ENCODE results near the gene LRRFIP1. TPM values are rescaled to one million over a fixed set of nuclear protein-coding genes. Genes with fewer than 3 reads are reported as not detected.

LRRFIP1 gene
- total RNA-seq, 4 donors from 2014 or later = 142 to 213 (median 191) TPM

- Histone ChIP-seq H3K36me3 (no peaks in the 10 kb centered on the region), H3K27me3 (peaks cover 0 to 11% (median 0%) of the 10 kb centered on the region in 4 donors), H3K9me3 (peaks cover 0 to 15% (median 5%) of the 10 kb centered on the region in 4 donors), H3K4me1 (no peaks in the 10 kb centered on the region), H3K4me3 (no peak within 1 kb of the TSS), H3K27ac (replicated peaks in 1 of 4) (no peak within 1 kb of the TSS)
- no peak for TF ChIP-seq POLR2AphosphoS5 (IDR thresholded peaks at IDR 0.05)
- no peak for TF ChIP-seq CTCF (IDR thresholded peaks at IDR 0.05)
- no peak for TF ChIP-seq POLR2A (IDR thresholded peaks at IDR 0.05; ENCODE audit: low read depth)
- no peak for TF ChIP-seq EP300 (IDR thresholded peaks at IDR 0.05)
- peak; percentile 14 for DNase-seq (ENCODE audit: extremely low spot score)
- 74% methylated on average over 71 of the region's 84 CpGs for WGBS
- intact Hi-C loops (cut with DNase I) = no loop called here
Measured at GRCh38 chr2:237798236-237799059, 171.1 kb downstream of the LRRFIP1 start, which contains the start of gene RBM44. TSS of gene RBM44 (plus strand) at chr2:237798779. CDS start at chr2:237813610, 14,831 bp downstream.

- H3K4me1 ChIP-seq = no peaks in the 10 kb centered on the region
- DNase-seq (ENCODE audit: extremely low spot score) = peak; percentile 37
- WGBS = 88% methylated on average over 31 of the region's 34 CpGs
- TF ChIP-seq POLR2A (IDR thresholded peaks at IDR 0.05; ENCODE audit: low read depth) = no peak
- no peak for TF ChIP-seq CTCF (IDR thresholded peaks at IDR 0.05)
- TF ChIP-seq POLR2AphosphoS5 (IDR thresholded peaks at IDR 0.05) = no peak
- TF ChIP-seq EP300 (IDR thresholded peaks at IDR 0.05) = no peak
- no peak overlapping the region for H3K4me3 ChIP-seq
- peaks cover 0 to 11% (median 0%) of the 10 kb centered on the region in 4 donors for H3K27me3 ChIP-seq
- H3K27ac ChIP-seq (replicated peaks in 1 of 4) = no peak overlapping the region
- intact Hi-C loops (cut with DNase I) = no loop called here
- peaks cover 0 to 15% (median 5%) of the 10 kb centered on the region in 4 donors for H3K9me3 ChIP-seq
- no peaks in the 10 kb centered on the region for H3K36me3 ChIP-seq
Measured at GRCh38 chr2:237799060-237799428, 171.7 kb downstream of the LRRFIP1 start.

GRCh38 chr2:237801466-237801865 is 174.1 kb downstream of the LRRFIP1 start:
- Histone ChIP-seq H3K36me3 (no peaks in the 10 kb centered on the region), H3K9me3 (peaks cover 0 to 15% (median 5%) of the 10 kb centered on the region in 4 donors), H3K4me3 (no peak overlapping the region), H3K27ac (replicated peaks in 1 of 4) (no peak overlapping the region), H3K4me1 (no peaks in the 10 kb centered on the region), H3K27me3 (peaks cover 0 to 11% (median 0%) of the 10 kb centered on the region in 4 donors)
- no peak for DNase-seq (ENCODE audit: extremely low spot score)
- TF ChIP-seq POLR2A (IDR thresholded peaks at IDR 0.05; ENCODE audit: low read depth) (no peak), CTCF (IDR thresholded peaks at IDR 0.05) (no peak), POLR2AphosphoS5 (IDR thresholded peaks at IDR 0.05) (no peak), EP300 (IDR thresholded peaks at IDR 0.05) (no peak)
- intact Hi-C loops (cut with DNase I) = no loop called here
- 100% methylated on average over 2 of the region's 2 CpGs for WGBS

- H3K9me3 ChIP-seq = no peaks in the 10 kb centered on the region
- no peaks in the 10 kb centered on the region for H3K4me1 ChIP-seq
- no peak for DNase-seq (ENCODE audit: extremely low spot score)
- no peaks in the 10 kb centered on the region for H3K27me3 ChIP-seq
- 43% methylated on average over 2 of the region's 2 CpGs for WGBS
- H3K27ac ChIP-seq (replicated peaks in 1 of 4) = no peak overlapping the region
- H3K4me3 ChIP-seq = no peak overlapping the region
- intact Hi-C loops (cut with DNase I) = no loop called here
- H3K36me3 ChIP-seq = no peaks in the 10 kb centered on the region
- no peak for TF ChIP-seq EP300 (IDR thresholded peaks at IDR 0.05)
- TF ChIP-seq POLR2A (IDR thresholded peaks at IDR 0.05; ENCODE audit: low read depth) = no peak
- no peak for TF ChIP-seq POLR2AphosphoS5 (IDR thresholded peaks at IDR 0.05)
- TF ChIP-seq CTCF (IDR thresholded peaks at IDR 0.05) = no peak
Measured at GRCh38 chr2:237806334-237806733, 178.9 kb downstream of the LRRFIP1 start.

Measured in esophagus muscularis mucosa (tissue), 4 donors.